ENCODE measurements around the gene NFX1.

GRCh38 chr9:33260372-33260771, 29.9 kb upstream of the NFX1 start:
- TF ChIP-seq EZH2 (IDR thresholded peaks at IDR 0.05): no peak
- no peak for TF ChIP-seq POLR2AphosphoS5 (IDR thresholded peaks at IDR 0.05; ENCODE audit: borderline replicate concordance, low read depth, low read length)
